GM23338 (cell line): ENCODE data around the gene LIF. TPM values are rescaled to one million over a fixed set of nuclear protein-coding genes. Genes with fewer than 3 reads are reported as not detected.

Experiments used
- ATAC-seq: fragments of 200-7000 bp; cut with Tn5 transposase; 3 replicates; pipeline ENCODE4 v1.9.1; 2020
- DNase-seq: peaks from one replicate; pipeline ENCODE4 v3.0.0-alpha.2; 2015; ENCODE audit warnings: low spot score
- H2AFZ ChIP-seq: fragments of 200-600 bp; sonication (generic); 2 replicates; pipeline ENCODE4 v1.8.0; 2016; ENCODE audit warnings: antibody characterized with exemption, mild to moderate bottlenecking, moderate library complexity
- H3F3A ChIP-seq: fragments of 200-600 bp; sonication (generic); replicated peaks from 2 replicates; pipeline ENCODE4 v1.8.0; 2017; ENCODE audit warnings: antibody characterized with exemption, mixed run types, low read depth
- H3K27ac ChIP-seq: fragments of 200-600 bp; sonication (generic); 2 replicates; pipeline ENCODE4 v1.6.1; 2016; ENCODE audit warnings: low read depth
- H3K27me3 ChIP-seq: fragments of 200-600 bp; sonication (generic); 2 replicates; pipeline ENCODE4 v1.8.0; 2016; ENCODE audit warnings: mild to moderate bottlenecking, mixed run types, moderate library complexity; ENCODE audit not compliant: insufficient read depth
- H3K36me3 ChIP-seq: fragments of 200-600 bp; sonication (generic); 2 replicates; pipeline ENCODE4 v1.8.0; 2016; ENCODE audit warnings: mild to moderate bottlenecking; ENCODE audit not compliant: insufficient read depth
- H3K4me1 ChIP-seq: fragments of 200-600 bp; sonication (generic); 2 replicates; pipeline ENCODE4 v1.8.0; 2016; ENCODE audit warnings: mild to moderate bottlenecking, moderate library complexity; ENCODE audit not compliant: insufficient read depth
- H3K4me2 ChIP-seq: fragments of 200-600 bp; sonication (generic); 2 replicates; pipeline ENCODE4 v1.7.1; 2017; ENCODE audit warnings: mixed run types
- H3K4me3 ChIP-seq: fragments of 200-600 bp; sonication (generic); 2 replicates; pipeline ENCODE4 v1.6.1; 2016; ENCODE audit warnings: mixed run types
- H3K79me2 ChIP-seq: fragments of 200-600 bp; sonication (generic); replicated peaks from 2 replicates; pipeline ENCODE4 v1.8.0; 2017; ENCODE audit warnings: mild to moderate bottlenecking; ENCODE audit not compliant: insufficient read depth
- H3K9me2 ChIP-seq: fragments of 200-600 bp; sonication (generic); 2 replicates; pipeline ENCODE4 v1.8.0; 2017; ENCODE audit not compliant: insufficient read depth
- H4K20me1 ChIP-seq: fragments of 200-600 bp; sonication (generic); replicated peaks from 2 replicates; pipeline ENCODE4 v1.8.0; 2017; ENCODE audit warnings: mild to moderate bottlenecking; ENCODE audit not compliant: insufficient read depth
- H3K27ac Mint-ChIP-seq: 2 replicates; pipeline ENCODE4 v1.8.0; 2020; ENCODE audit warnings: inconsistent platforms, mild to moderate bottlenecking, moderate library complexity, mixed read lengths
- H3K27me3 Mint-ChIP-seq: 3 replicates; pipeline ENCODE4 v1.8.0; 2022; ENCODE audit warnings: low read depth, mild to moderate bottlenecking, moderate library complexity, mixed read lengths, inconsistent platforms; ENCODE audit not compliant: insufficient read depth, poor library complexity
- H3K36me3 Mint-ChIP-seq: 3 replicates; pipeline ENCODE4 v1.8.0; 2021; ENCODE audit warnings: low read depth, mild to moderate bottlenecking, inconsistent platforms, moderate library complexity, mixed read lengths
- H3K4me1 Mint-ChIP-seq: 3 replicates; pipeline ENCODE4 v1.8.0; 2020; ENCODE audit warnings: mild to moderate bottlenecking, inconsistent platforms, mixed read lengths
- H3K4me3 Mint-ChIP-seq: 3 replicates; pipeline ENCODE4 v1.8.0; 2021; ENCODE audit warnings: moderate library complexity, mild to moderate bottlenecking, inconsistent platforms, mixed read lengths
- H3K9me3 Mint-ChIP-seq: 3 replicates; pipeline ENCODE4 v1.8.0; 2020; ENCODE audit warnings: moderate library complexity, mild to moderate bottlenecking, inconsistent platforms, mixed read lengths
- EZH2 ChIP-seq: fragments of 200-600 bp; sonication (generic); IDR thresholded peaks from one replicate; pipeline ENCODE4 v1.8.0; 2017; ENCODE audit warnings: antibody characterized with exemption, mild to moderate bottlenecking, low read depth; ENCODE audit not compliant: unreplicated experiment
- EZH2phosphoT487 ChIP-seq: fragments of 200-600 bp; sonication (generic); IDR thresholded peaks from one replicate; pipeline ENCODE4 v1.8.1; 2018; ENCODE audit warnings: antibody characterized with exemption; ENCODE audit not compliant: unreplicated experiment
- JUNB ChIP-seq: IDR thresholded peaks from one replicate; pipeline ENCODE4 v1.6.1; 2016; ENCODE audit warnings: antibody characterized with exemption; ENCODE audit not compliant: unreplicated experiment
- NANOG ChIP-seq: IDR thresholded peaks from 2 replicates; pipeline ENCODE4 v1.6.1; 2016; ENCODE audit warnings: antibody characterized with exemption, borderline replicate concordance
- STAT1 ChIP-seq: IDR thresholded peaks from one replicate; pipeline ENCODE4 v1.6.1; 2016; ENCODE audit warnings: antibody characterized with exemption; ENCODE audit not compliant: unreplicated experiment
- ZNF114 ChIP-seq: fragments of 250-450 bp; sonication (Bioruptor Pico); IDR thresholded peaks from 2 replicates; pipeline ENCODE4 v1.5.0; 2020; ENCODE audit warnings: mild to moderate bottlenecking, moderate library complexity
- ZNF331 ChIP-seq: fragments of 250-450 bp; sonication (Bioruptor Pico); IDR thresholded peaks from 2 replicates; pipeline ENCODE4 v1.5.0; 2020; ENCODE audit warnings: low read depth, mild to moderate bottlenecking, moderate library complexity
- polyA plus RNA-seq: library from polyadenylated mRNA; unstranded; fragments of >200 nt; fragmentation: Nextera tagmentation; extraction: Ambion mirVana; gene quantifications from 2 replicates; pipeline ENCODE4 v1.2.1, GENCODE V29; 2016
- total RNA-seq: library from RNA; depleted of rRNA; stranded (reverse); fragments of >200 nt; shearing (Covaris generic); gene quantifications from 2 replicates; pipeline ENCODE4 v1.2.3, GENCODE V29; 2014
- TF ChIP-seq, protein P1 (sequence below), 2 experiments: fragments of 200-600 bp in 1 of 2; sonication (generic) in 1 of 2; conservative IDR thresholded peaks; 2 replicates each; pipeline versions ENCODE4 v1.5.1 to v1.6.1; 2016 to 2017; ENCODE audit warnings: antibody characterized with exemption in 2 of 2, low read depth in 2 of 2, mild to moderate bottlenecking in 2 of 2, moderate library complexity in 1 of 2
- TF ChIP-seq, protein P2 (sequence below): IDR thresholded peaks from 2 replicates; pipeline ENCODE4 v1.6.1; 2016; ENCODE audit warnings: antibody characterized with exemption
- TF ChIP-seq, protein P3 (sequence below): IDR thresholded peaks from one replicate; pipeline ENCODE4 v1.6.1; 2018; ENCODE audit warnings: antibody characterized with exemption; ENCODE audit not compliant: unreplicated experiment

Gene LIF
- total and polyA plus RNA-seq, 2 experiments from 2014 or later, result 1.8 to 3.6 TPM

DNA sequence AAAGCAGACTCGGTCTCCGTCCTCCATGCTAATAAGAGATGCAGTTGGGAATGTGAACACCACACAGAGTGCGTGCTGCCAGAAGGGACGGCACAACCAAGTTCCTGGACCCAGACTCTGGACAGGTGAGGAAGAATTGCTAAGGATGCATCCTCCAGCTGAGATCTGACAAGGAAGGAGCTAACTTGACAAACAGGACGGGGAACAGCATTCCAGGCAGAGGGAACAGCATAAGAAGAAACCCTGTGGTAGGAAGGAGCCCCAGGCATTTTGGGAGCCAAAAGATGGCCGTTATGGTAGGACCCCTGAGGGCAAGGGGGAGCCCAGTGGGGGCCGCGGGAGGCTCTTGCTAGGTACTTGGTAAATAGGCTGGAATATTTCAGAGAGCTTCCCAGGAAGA lies 14.1 kb upstream of the LIF start (continued):
- TF ChIP-seq, protein P1, sequence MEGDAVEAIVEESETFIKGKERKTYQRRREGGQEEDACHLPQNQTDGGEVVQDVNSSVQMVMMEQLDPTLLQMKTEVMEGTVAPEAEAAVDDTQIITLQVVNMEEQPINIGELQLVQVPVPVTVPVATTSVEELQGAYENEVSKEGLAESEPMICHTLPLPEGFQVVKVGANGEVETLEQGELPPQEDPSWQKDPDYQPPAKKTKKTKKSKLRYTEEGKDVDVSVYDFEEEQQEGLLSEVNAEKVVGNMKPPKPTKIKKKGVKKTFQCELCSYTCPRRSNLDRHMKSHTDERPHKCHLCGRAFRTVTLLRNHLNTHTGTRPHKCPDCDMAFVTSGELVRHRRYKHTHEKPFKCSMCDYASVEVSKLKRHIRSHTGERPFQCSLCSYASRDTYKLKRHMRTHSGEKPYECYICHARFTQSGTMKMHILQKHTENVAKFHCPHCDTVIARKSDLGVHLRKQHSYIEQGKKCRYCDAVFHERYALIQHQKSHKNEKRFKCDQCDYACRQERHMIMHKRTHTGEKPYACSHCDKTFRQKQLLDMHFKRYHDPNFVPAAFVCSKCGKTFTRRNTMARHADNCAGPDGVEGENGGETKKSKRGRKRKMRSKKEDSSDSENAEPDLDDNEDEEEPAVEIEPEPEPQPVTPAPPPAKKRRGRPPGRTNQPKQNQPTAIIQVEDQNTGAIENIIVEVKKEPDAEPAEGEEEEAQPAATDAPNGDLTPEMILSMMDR (conservative IDR thresholded peaks at IDR 0.05; ENCODE audit: low read depth in 2 of 2), result no peak
- no peak for TF ChIP-seq ZNF331 (CRISPR knock-in tag)
- TF ChIP-seq, protein P2, sequence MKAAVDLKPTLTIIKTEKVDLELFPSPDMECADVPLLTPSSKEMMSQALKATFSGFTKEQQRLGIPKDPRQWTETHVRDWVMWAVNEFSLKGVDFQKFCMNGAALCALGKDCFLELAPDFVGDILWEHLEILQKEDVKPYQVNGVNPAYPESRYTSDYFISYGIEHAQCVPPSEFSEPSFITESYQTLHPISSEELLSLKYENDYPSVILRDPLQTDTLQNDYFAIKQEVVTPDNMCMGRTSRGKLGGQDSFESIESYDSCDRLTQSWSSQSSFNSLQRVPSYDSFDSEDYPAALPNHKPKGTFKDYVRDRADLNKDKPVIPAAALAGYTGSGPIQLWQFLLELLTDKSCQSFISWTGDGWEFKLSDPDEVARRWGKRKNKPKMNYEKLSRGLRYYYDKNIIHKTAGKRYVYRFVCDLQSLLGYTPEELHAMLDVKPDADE, result no peak
- no peak for TF ChIP-seq STAT1
- TF ChIP-seq, protein P3, sequence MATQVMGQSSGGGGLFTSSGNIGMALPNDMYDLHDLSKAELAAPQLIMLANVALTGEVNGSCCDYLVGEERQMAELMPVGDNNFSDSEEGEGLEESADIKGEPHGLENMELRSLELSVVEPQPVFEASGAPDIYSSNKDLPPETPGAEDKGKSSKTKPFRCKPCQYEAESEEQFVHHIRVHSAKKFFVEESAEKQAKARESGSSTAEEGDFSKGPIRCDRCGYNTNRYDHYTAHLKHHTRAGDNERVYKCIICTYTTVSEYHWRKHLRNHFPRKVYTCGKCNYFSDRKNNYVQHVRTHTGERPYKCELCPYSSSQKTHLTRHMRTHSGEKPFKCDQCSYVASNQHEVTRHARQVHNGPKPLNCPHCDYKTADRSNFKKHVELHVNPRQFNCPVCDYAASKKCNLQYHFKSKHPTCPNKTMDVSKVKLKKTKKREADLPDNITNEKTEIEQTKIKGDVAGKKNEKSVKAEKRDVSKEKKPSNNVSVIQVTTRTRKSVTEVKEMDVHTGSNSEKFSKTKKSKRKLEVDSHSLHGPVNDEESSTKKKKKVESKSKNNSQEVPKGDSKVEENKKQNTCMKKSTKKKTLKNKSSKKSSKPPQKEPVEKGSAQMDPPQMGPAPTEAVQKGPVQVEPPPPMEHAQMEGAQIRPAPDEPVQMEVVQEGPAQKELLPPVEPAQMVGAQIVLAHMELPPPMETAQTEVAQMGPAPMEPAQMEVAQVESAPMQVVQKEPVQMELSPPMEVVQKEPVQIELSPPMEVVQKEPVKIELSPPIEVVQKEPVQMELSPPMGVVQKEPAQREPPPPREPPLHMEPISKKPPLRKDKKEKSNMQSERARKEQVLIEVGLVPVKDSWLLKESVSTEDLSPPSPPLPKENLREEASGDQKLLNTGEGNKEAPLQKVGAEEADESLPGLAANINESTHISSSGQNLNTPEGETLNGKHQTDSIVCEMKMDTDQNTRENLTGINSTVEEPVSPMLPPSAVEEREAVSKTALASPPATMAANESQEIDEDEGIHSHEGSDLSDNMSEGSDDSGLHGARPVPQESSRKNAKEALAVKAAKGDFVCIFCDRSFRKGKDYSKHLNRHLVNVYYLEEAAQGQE, result no peak

DNA sequence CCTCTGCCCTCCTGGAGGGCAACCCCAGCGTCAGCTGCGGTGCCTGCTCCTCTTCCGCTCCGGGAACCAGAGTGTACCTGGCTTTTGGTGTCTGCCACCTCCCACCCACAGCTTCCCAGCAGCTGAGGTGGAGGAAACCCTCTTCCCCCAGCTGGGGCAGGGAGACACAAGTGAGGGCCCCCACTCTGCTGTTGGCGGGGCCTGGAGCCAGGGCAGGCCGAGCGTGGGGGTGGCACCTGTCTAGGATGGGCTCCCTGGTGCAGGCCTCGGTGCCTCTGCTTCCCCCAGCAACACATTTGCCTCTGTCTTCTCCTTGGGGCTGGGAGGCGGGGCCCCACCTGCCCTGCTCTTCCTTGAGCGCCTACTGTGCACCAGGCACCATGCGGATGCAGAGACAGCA lies 13.7 kb upstream of the LIF start:
- no peaks in the 10 kb centered on the region for H3F3A ChIP-seq
- H3K79me2 ChIP-seq, result no peaks in the 10 kb centered on the region
- no peaks in the 10 kb centered on the region; the same call in 2 of the 3 replicates for H3K9me3 Mint-ChIP-seq
- no peaks in the 10 kb centered on the region; the same call in 1 of the 2 replicates for H3K27me3 ChIP-seq
- TF ChIP-seq JUNB, result no peak
- no peak for TF ChIP-seq STAT1
- TF ChIP-seq EZH2phosphoT487, result no peak
- no peak for TF ChIP-seq EZH2
- no peak for TF ChIP-seq ZNF114 (CRISPR knock-in tag)
- TF ChIP-seq, protein P2, result no peak
- no peak for TF ChIP-seq NANOG
- TF ChIP-seq ZNF331 (CRISPR knock-in tag), result no peak
- H3K4me2 ChIP-seq, result no peak overlapping the region
- no peak overlapping the region for H3K27ac Mint-ChIP-seq
- peaks cover 29% of the 10 kb centered on the region for H3K4me1 Mint-ChIP-seq
- no peaks in the 10 kb centered on the region for H4K20me1 ChIP-seq
- no peak overlapping the region for H3K27ac ChIP-seq
- no peaks in the 10 kb centered on the region for H3K36me3 ChIP-seq
- ATAC-seq (no peak), DNase-seq (no peak)
- no peak overlapping the region for H3K4me3 ChIP-seq
- H3K36me3 Mint-ChIP-seq, result no peaks in the 10 kb centered on the region; the same call in 2 of the 3 replicates
- H3K4me3 Mint-ChIP-seq, result no peak overlapping the region
- H3K9me2 ChIP-seq, result no peaks in the 10 kb centered on the region
- H2AFZ ChIP-seq, result no peak overlapping the region
- H3K4me1 ChIP-seq, result peaks cover 16% of the 10 kb centered on the region
- H3K27me3 Mint-ChIP-seq, result peaks cover 27% of the 10 kb centered on the region
